GM19395 (cell line): ENCODE results near the gene PRLH.

ENCODE experiments used
- ATAC-seq: cut with Tn5 transposase; IDR thresholded peaks from one replicate; pipeline ENCODE4 v1.9.1; 2021; ENCODE audit warnings: mild to moderate bottlenecking, moderate library complexity; ENCODE audit not compliant: unreplicated experiment

The PRLH gene

GRCh38 chr2:237566401-237567235 lies at the start of gene PRLH:
PRLH (plus strand) TSS chr2:237566574; CDS start chr2:237566574, 0 bp downstream.
- ATAC-seq, result no peak

GRCh38 chr2:237517163-237517562 lies 49.2 kb upstream of the PRLH start:
- no peak for ATAC-seq

GRCh38 chr2:237517990-237518389 lies 48.4 kb upstream of the PRLH start:
- ATAC-seq, result no peak

GRCh38 chr2:237519506-237520245 lies 46.7 kb upstream of the PRLH start:
- no peak for ATAC-seq

- no peak for ATAC-seq
Observed at GRCh38 chr2:237520290-237520689, 46.1 kb upstream of the PRLH start.

GRCh38 chr2:237524631-237525030 lies 41.7 kb upstream of the PRLH start:
- no peak for ATAC-seq

GRCh38 chr2:237525559-237526157 lies 40.7 kb upstream of the PRLH start:
- no peak for ATAC-seq

GRCh38 chr2:237527233-237527632 lies 39.1 kb upstream of the PRLH start:
- ATAC-seq, result no peak

GRCh38 chr2:237527766-237528165 lies 38.6 kb upstream of the PRLH start:
- ATAC-seq, result no peak

- peak; percentile 84 for ATAC-seq
Observed at GRCh38 chr2:237529452-237530402, 36.6 kb upstream of the PRLH start.

GRCh38 chr2:237530472-237531433 lies 35.6 kb upstream of the PRLH start:
- peak; percentile 55 for ATAC-seq

- no peak for ATAC-seq
Observed at GRCh38 chr2:237532160-237532559, 34.2 kb upstream of the PRLH start.

- ATAC-seq, result no peak
Observed at GRCh38 chr2:237533668-237534161, 32.7 kb upstream of the PRLH start.

GRCh38 chr2:237534380-237534779 lies 32.0 kb upstream of the PRLH start:
- no peak for ATAC-seq

GRCh38 chr2:237535385-237536082 lies 30.8 kb upstream of the PRLH start:
- ATAC-seq, result no peak

- no peak for ATAC-seq
Observed at GRCh38 chr2:237536083-237536415, 30.3 kb upstream of the PRLH start.

- no peak for ATAC-seq
Observed at GRCh38 chr2:237536617-237537016, 29.8 kb upstream of the PRLH start.

- ATAC-seq, result no peak
Observed at GRCh38 chr2:237538001-237538720, 28.2 kb upstream of the PRLH start.
